ENCODE results near the gene TDRD7.

The TDRD7 gene

DNA sequence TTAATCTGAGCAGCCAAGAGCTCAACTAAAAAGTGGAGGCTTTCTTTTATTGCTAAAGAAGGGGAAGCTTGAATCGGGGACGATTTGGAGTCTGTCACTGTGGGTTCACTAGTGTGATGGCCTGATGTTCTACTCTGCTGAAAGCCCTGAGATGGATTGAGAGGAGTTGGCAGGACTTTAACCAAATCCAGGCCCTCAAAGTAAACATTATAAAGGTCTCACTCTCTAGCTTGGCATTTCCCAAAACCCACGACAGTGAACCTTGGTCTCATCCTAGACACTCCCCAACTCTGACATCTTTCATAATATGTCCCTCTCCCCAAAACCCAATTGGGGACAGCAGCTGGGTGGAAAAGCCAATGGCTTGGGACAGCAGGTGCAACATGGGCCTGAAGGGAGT lies 122.3 kb downstream of the TDRD7 start:
- no peak for DNase-seq

DNA sequence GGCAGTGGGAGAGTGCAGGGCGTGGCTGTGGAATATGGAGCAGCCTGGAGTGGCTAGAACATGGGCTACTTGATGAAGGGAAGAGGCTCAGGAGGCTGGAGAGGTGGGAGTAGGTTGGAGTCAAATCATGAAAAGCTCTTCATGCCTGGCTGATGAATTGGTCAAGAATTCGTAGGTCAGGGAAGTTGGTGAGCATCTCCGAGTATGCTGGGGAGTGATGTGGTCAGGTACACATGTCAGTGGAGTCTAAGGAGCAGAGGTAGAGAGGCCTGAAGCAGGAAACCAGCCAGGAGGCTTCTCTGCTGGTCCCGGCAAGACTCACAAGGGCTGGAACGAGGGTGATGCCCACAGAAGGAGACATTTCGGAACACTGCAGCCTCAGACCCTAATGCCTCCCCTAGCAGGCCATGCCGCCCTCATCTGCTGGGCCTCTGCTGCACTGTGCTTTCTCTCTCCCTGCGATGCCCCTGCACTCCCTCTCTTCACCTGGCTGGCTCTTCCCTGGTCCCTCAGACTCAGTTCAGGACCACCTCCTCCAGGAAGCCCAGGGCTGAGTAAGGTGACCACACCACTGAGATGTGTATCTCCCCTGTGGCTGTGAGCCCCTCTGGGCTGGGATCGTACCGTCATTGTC lies 123.2 kb downstream of the TDRD7 start:
- no peak for DNase-seq

DNA sequence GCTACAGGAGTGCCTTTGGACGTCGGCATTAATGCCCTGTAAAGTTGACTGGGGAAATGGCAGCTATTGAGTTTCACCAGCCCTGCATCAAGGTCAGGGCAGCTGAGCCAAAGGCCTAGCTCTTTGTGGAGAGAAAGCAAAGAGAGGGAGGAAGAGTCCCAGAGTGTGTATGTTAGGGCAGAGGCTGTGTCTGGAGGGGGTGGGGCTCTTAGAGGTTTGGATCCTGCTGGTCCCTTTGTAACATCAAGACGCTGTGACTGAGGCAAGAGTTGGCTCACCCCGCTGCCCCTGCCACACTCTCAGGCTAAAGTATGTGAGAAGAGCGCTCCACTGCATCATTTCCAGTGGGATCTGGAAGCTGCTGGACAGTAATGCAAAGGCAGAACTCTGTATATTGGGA lies 123.9 kb downstream of the TDRD7 start:
- DNase-seq = no peak

DNA sequence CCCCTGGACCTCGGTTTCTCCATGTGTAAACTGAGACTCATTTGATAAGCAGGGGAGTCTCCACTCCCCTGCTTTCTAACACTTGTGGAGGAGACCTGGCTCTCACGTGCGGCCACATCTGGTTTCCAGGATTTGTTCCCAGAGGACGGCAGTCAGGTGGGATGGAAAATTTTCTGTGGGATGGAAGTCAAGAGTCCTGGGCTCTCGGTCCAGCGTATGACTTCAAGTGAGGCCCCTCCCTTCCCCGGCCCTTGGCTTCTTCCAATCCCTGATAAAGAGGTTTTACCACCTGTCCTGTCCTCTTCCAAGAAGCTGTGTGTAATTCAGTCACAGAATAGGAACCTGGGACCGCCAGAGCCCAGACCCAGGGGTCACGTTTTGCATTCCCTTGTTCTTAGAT lies 124.6 kb downstream of the TDRD7 start:
- DNase-seq = no peak

GRCh38 chr9:97543561-97543960 lies 131.7 kb downstream of the TDRD7 start:
- DNase-seq = no peak

DNA sequence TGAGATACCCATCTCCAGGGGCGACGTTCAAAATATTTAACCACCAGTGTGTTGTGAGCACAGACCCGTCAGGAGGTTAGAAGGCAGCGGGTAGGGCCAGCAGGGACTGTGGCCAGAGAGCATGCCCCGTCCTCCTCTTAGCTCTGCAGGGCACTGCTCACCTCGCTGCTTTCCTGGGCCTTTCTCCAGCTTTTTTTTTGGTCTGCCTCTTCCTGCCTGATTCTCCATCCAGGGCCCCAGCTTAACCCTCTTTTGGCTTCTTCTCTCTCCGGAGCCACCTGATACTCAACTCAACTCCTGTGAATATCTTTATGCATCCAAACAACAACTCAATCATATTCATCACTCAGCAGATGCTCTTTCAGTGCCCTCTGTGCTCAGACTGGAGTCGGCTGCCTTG lies 133.6 kb downstream of the TDRD7 start:
- DNase-seq = no peak

All from activated gamma-delta T cell treated with Interleukin-2 at 50 U/mL for 16 hours (primary cell).